Endothelial cell of umbilical vein (primary cell): ENCODE results near the gene ADNP. TPM values are rescaled to one million over a fixed set of nuclear protein-coding genes. Genes with fewer than 3 reads are reported as not detected.

Experiments
- BruUV-seq: library from RNA; stranded (reverse); fragments of 400-500 nt; replicated peaks from 2 replicates; lab custom pipeline; 2021; lab: Mats Ljungman, UMichigan
- CTCF ChIA-PET: fragments of 300-600, 350-600 bp; sonication (Branson Sonifier 250); formaldehyde crosslinking; loops from one replicate; lab custom pipeline; 2021; ENCODE audit warnings: antibody characterized with exemption, inconsistent platforms; lab: Charles Lee
- POLR2A ChIA-PET: fragments of 300-600, 350-600 bp; sonication (Branson Sonifier 250); formaldehyde crosslinking; loops from one replicate; lab custom pipeline; 2021; ENCODE audit warnings: antibody characterized with exemption, inconsistent platforms; lab: Charles Lee
- DNase-seq: peaks from one replicate; pipeline ENCODE4 v3.0.0-alpha.2; 2011; ENCODE audit warnings: low read depth, low spot score
- FAIRE-seq: peaks from 2 replicates; lab custom pipeline; 2011; peaks lifted over from hg19 to GRCh38; lab: Jason Lieb, UNC
- H2AFZ ChIP-seq: 2 replicates; pipeline ENCODE4 v1.6.0; 2012; ENCODE audit warnings: low read depth, low read length, control low read depth, inconsistent platforms
- H3K27ac ChIP-seq: 2 replicates; pipeline ENCODE4 v1.5.1; 2011; ENCODE audit warnings: low read depth, mild to moderate bottlenecking, control low read depth, low read length, moderate library complexity; ENCODE audit not compliant: insufficient read depth
- H3K27me3 ChIP-seq, 2 experiments: 2 replicates each; pipeline versions ENCODE4 v1.6.0 to v1.6.1; 2011; ENCODE audit warnings: low read length in 2 of 2, mixed read lengths in 1 of 2; ENCODE audit not compliant: control insufficient read depth in 2 of 2, insufficient read depth in 2 of 2
- H3K36me3 ChIP-seq, 2 experiments: 2 replicates in 1 of 2; 3 replicates in 1 of 2; pipeline ENCODE4 v1.5.1; 2011; ENCODE audit warnings: low read length in 2 of 2, mild to moderate bottlenecking in 1 of 2, moderate library complexity in 1 of 2; ENCODE audit not compliant: control insufficient read depth in 2 of 2, insufficient read depth in 2 of 2; ENCODE audit errors: extremely low read depth in 1 of 2
- H3K4me1 ChIP-seq: 3 replicates; pipeline ENCODE4 v1.5.1; 2011; ENCODE audit warnings: mild to moderate bottlenecking, low read length; ENCODE audit not compliant: control insufficient read depth, insufficient read depth; ENCODE audit errors: extremely low read depth
- H3K4me2 ChIP-seq: 2 replicates; pipeline ENCODE4 v1.6.1; 2011; ENCODE audit warnings: low read length, control low read depth, mixed read lengths; ENCODE audit not compliant: insufficient read depth
- H3K4me3 ChIP-seq, 3 experiments: fragments of 200-600 bp in 1 of 3; sonication (generic), shearing (Covaris generic) in 1 of 3; replicated peaks in 1 of 3; 2 replicates each; pipeline ENCODE4 v1.5.1; 2011 to 2016; ENCODE audit warnings: control low read depth in 3 of 3, low read length in 3 of 3, mild to moderate bottlenecking in 2 of 3, inconsistent platforms in 1 of 3, low read depth in 1 of 3, moderate library complexity in 1 of 3; ENCODE audit not compliant: insufficient read depth in 1 of 3
- H3K79me2 ChIP-seq: 2 replicates; pipeline ENCODE4 v1.6.0; 2012; ENCODE audit warnings: low read length, inconsistent platforms; ENCODE audit not compliant: control insufficient read depth, insufficient read depth
- H3K9ac ChIP-seq: replicated peaks from 2 replicates; pipeline ENCODE3; 2011; ENCODE audit warnings: low read length, control low read depth; ENCODE audit not compliant: insufficient read depth; ENCODE audit errors: extremely low read depth
- H3K9me1 ChIP-seq: replicated peaks from 3 replicates; pipeline ENCODE4 v1.6.0; 2011; ENCODE audit warnings: mild to moderate bottlenecking, low read length; ENCODE audit not compliant: control insufficient read depth, insufficient read depth; ENCODE audit errors: extremely low read depth
- H3K9me3 ChIP-seq: replicated peaks from 2 replicates; pipeline ENCODE4 v1.5.1; 2012; ENCODE audit warnings: low read length, inconsistent platforms; ENCODE audit not compliant: control insufficient read depth, insufficient read depth
- H4K20me1 ChIP-seq: replicated peaks from 2 replicates; pipeline ENCODE3; 2011; ENCODE audit warnings: mild to moderate bottlenecking, low read length; ENCODE audit not compliant: control insufficient read depth, insufficient read depth; ENCODE audit errors: extremely low read depth
- EZH2 ChIP-seq: IDR thresholded peaks from 2 replicates; pipeline ENCODE4 v1.6.1; 2012; ENCODE audit warnings: borderline replicate concordance, low read depth, mild to moderate bottlenecking, moderate library complexity, low read length, inconsistent platforms; ENCODE audit not compliant: severe bottlenecking
- FOS ChIP-seq: IDR thresholded peaks from 2 replicates; pipeline ENCODE4 v1.6.1; 2011; ENCODE audit warnings: mild to moderate bottlenecking, low read length, moderate library complexity, borderline replicate concordance; ENCODE audit not compliant: insufficient read depth
- GATA2 ChIP-seq: IDR thresholded peaks from 2 replicates; pipeline ENCODE4 v1.7.0; 2011; ENCODE audit warnings: low read depth, mild to moderate bottlenecking, moderate library complexity, mixed read lengths, low read length; ENCODE audit not compliant: insufficient read length, insufficient read depth
- JUN ChIP-seq: IDR thresholded peaks from 2 replicates; pipeline ENCODE4 v1.6.1; 2011; ENCODE audit warnings: borderline replicate concordance, low read depth; ENCODE audit not compliant: insufficient read length, insufficient read depth
- dilution Hi-C: fragments of 300-500 bp; cut with MboI; formaldehyde crosslinking; loops from one replicate; pipeline ENCODE4 v1.15.0; 2019; ENCODE audit warnings: low sequenced_read_pairs; ENCODE audit not compliant: extremely low pct_ligation_motif_present
- intact Hi-C: fragments of 100-400 bp; cut with micrococcal nuclease; formaldehyde crosslinking; loops from one replicate; pipeline ENCODE4 v1.10.0; 2022
- polyA plus RNA-seq, 4 experiments: library from polyadenylated mRNA; depleted of rRNA in 3 of 4; stranded (reverse) in 3 of 4; unstranded in 1 of 4; fragments of >200 nt; gene quantifications; 2 replicates each; pipeline versions ENCODE4 v1.2.1 to v1.2.3, GENCODE V29; 2011 to 2012; ENCODE audit warnings: missing spikeins in 1 of 4
- total RNA-seq: library from RNA; stranded (reverse); gene quantifications from 2 replicates; pipeline ENCODE4 v1.2.3, GENCODE V29; 2021

The ADNP gene
- total and polyA plus RNA-seq, 2 donors (not counting 3 experiments of a cell fraction or from before 2014, with no cell fraction given): 17.8 to 66.0 TPM

GRCh38 chr20:50915424-50915823 lies 15.8 kb downstream of the ADNP start:
- Histone ChIP-seq H3K4me2 (peak overlapping the region; percentile 63), H3K4me3 (no peak overlapping the region)
- dilution Hi-C loops: no loop called here

GRCh38 chr20:50913690-50914375 lies 17.4 kb downstream of the ADNP start:
- H3K27me3 ChIP-seq: no peaks in the 10 kb centered on the region
- H3K9ac ChIP-seq: no peak overlapping the region
- CTCF ChIA-PET: interaction anchor here (4.2 kb wide), 1 partner anchor 16 kb away, joined by 57 read pairs; the partner anchor contains the start of gene ADNP
- H3K9me1 ChIP-seq: no peaks in the 10 kb centered on the region
- H3K79me2 ChIP-seq: peaks cover 99% of the 10 kb centered on the region
- dilution Hi-C loops: no loop called here
- intact Hi-C loops: no loop called here
- peaks cover 39% of the 10 kb centered on the region for H3K4me1 ChIP-seq
- H4K20me1 ChIP-seq: peaks cover 31% of the 10 kb centered on the region
- no peak overlapping the region for H3K4me3 ChIP-seq
- no peak overlapping the region for H2AFZ ChIP-seq
- FAIRE-seq (peak; percentile 93), DNase-seq (peak; percentile 63)
- POLR2A ChIA-PET: interaction anchor here (0.5 to 0.6 kb wide), 2 partner anchors 9 to 79 kb away, joined by 3 to 5 read pairs; no protein-coding TSS in a partner anchor
- H3K4me2 ChIP-seq: peak overlapping the region; percentile 60
- H3K36me3 ChIP-seq: peaks cover 0 to 7% of the 10 kb centered on the region in 2 experiments
- TF ChIP-seq GATA2: no peak
- peak; percentile 34 for TF ChIP-seq JUN
- TF ChIP-seq FOS: peak; percentile 80
- no peaks in the 10 kb centered on the region for H3K9me3 ChIP-seq
- H3K27ac ChIP-seq: peak overlapping the region; percentile 32
- no TSS peak for BruUV-seq

More at GRCh38 chr20:50915424-50915823, 15.8 kb downstream of the ADNP start:
- Histone ChIP-seq H3K27me3 (no peaks in the 10 kb centered on the region), H3K79me2 (peaks cover 99% of the 10 kb centered on the region), H3K9me3 (no peaks in the 10 kb centered on the region), H2AFZ (no peak overlapping the region), H3K4me1 (peaks cover 39% of the 10 kb centered on the region), H3K36me3 (peaks cover 3 to 7% of the 10 kb centered on the region in 2 experiments), H3K27ac (peak overlapping the region; percentile 43), H3K9me1 (no peaks in the 10 kb centered on the region), H3K9ac (peak overlapping the region; percentile 38), H4K20me1 (peaks cover 29% of the 10 kb centered on the region)
- no TSS peak for BruUV-seq
- ChIA-PET POLR2A (interaction anchor here (0.6 to 2.7 kb wide), 2 partner anchors 13 to 15 kb away, joined by 3 to 7 read pairs; no protein-coding TSS in a partner anchor), CTCF (interaction anchor here (0.8 to 4.2 kb wide), 8 partner anchors 9 to 125 kb away, joined by 3 to 57 read pairs (median 6); partner anchors contain the start of genes ADNP and BCAS4)
- intact Hi-C loops: no loop called here
- DNase-seq (peak; percentile 61), FAIRE-seq (peak; percentile 82)
- TF ChIP-seq FOS: peak; percentile 12
- TF ChIP-seq GATA2: peak; percentile 58
- no peak for TF ChIP-seq EZH2
